Esophagus squamous epithelium (tissue), 5 donors: ENCODE results near the gene SPEG. TPM values are rescaled to one million over a fixed set of nuclear protein-coding genes. Genes with fewer than 3 reads are reported as not detected.
A peak's percentile ranks its signal among the peaks of the same experiment; 100 is the strongest.

Experiments
- DNase-seq: peaks from one replicate; lab custom pipeline; 2025; lab: John Stamatoyannopoulos, UW
- H3K27ac ChIP-seq, 4 donors: fragments of 200-600 bp; sonication (generic); one replicate each; pipeline ENCODE4 v1.5.1; 2016 to 2019; ENCODE audit warnings: mild to moderate bottlenecking in 1 of 4
- H3K27me3 ChIP-seq, 4 donors: fragments of 200-600 bp; sonication (generic); 1 replicate in 3 of 4; 2 replicates in 1 of 4; pipeline versions ENCODE4 v1.5.1 to v1.6.0; 2017 to 2021; ENCODE audit warnings: antibody characterized with exemption in 1 of 4
- H3K36me3 ChIP-seq, 3 donors: fragments of 200-600 bp; sonication (generic); one replicate each; pipeline ENCODE4 v1.5.1; 2016 to 2019
- H3K4me1 ChIP-seq, 3 donors: fragments of 200-600 bp; sonication (generic); one replicate each; pipeline ENCODE4 v1.5.1; 2017 to 2019
- H3K4me3 ChIP-seq, 4 donors: fragments of 200-600 bp; sonication (generic); 1 replicate in 3 of 4; 2 replicates in 1 of 4; pipeline ENCODE4 v1.5.1; 2016 to 2019; ENCODE audit warnings: mild to moderate bottlenecking in 2 of 4, moderate library complexity in 1 of 4
- H3K9me3 ChIP-seq, 3 donors: fragments of 200-600 bp; sonication (generic); one replicate each; pipeline ENCODE4 v1.5.1; 2016 to 2019
- POLR2A ChIP-seq, 4 donors: fragments of 450-650 bp; IDR thresholded peaks; one replicate each; pipeline ENCODE4 v1.6.1; 2017; ENCODE audit warnings: antibody characterized with exemption in 4 of 4, mild to moderate bottlenecking in 4 of 4, moderate library complexity in 3 of 4
- WGBS, 2 donors: methylation state at CpG; one replicate each; pipeline ENCODE4 v1.1.5; 2018; 5-methylcytosine and 5-hydroxymethylcytosine counted together
- intact Hi-C: fragments of 100-400 bp; cut with DNase I; formaldehyde crosslinking; loops from one replicate; pipeline ENCODE4 v1.15.0; 2022
- total RNA-seq, 4 donors: library from RNA; depleted of rRNA; stranded (reverse); fragments of >200 nt; gene quantifications; one replicate each; pipeline ENCODE4 v1.1.0, GENCODE V29; 2016
- TF ChIP-seq, protein P1 (sequence below), 6 experiments: fragments of 450-650 bp in 4 of 6; fragments of 200-600 bp in 2 of 6; sonication (generic) in 2 of 6; IDR thresholded peaks; one replicate each; pipeline ENCODE4 v1.5.1; 2016 to 2019; ENCODE audit warnings: antibody characterized with exemption in 6 of 6, mild to moderate bottlenecking in 4 of 6, moderate library complexity in 4 of 6
- donor health status: DM: yes; HTN: yes; CAD: no.

The SPEG gene
- total RNA-seq, 4 donors from 2014 or later = 3.8 to 29.0 (median 5.0) TPM

DNA sequence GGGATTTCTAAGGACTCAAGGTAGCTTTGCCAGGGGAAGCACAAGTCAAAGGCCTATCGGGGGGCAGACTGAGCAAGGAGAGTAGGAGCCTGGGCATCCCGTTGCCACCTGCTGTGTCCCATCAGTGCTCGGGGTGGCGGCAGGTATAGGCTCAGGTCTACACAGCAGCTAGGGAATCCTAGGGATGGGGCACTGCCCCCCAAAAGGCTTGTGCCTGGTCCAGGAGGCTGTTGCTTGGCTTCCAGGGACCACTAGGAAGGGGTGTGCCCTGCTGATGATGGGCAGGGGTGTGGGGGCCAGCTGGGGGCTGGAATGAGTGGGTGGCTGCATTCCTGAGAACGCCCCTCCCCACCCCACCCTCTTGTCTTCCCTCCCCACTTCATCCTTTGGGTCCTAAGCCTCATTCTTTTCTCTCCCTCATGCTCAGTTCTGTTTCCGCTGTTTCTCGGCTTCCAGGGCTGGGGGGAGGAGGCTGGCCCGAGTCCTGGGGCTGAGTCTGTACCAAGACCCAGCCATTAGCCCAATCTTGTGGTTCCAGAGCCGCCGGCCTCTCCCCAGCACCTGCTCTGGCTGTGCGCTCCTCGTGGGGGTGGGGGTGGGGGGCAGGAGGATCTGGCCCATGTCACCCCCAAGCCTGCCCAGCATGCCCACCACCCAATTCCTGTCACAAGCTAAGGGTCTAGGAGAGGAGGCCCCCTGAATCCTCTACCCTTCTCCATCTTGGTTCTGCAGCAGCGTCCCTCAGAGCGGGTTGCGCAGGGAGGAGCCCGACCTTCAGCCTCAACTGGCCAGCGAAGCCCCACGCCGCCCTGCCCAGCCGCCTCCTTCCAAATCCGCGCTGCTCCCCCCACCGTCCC, 12.8 kb downstream of the SPEG start:
- DNase-seq = no peak
- TF ChIP-seq POLR2A (IDR thresholded peaks at IDR 0.05) = no peak
- TF ChIP-seq, protein P1, sequence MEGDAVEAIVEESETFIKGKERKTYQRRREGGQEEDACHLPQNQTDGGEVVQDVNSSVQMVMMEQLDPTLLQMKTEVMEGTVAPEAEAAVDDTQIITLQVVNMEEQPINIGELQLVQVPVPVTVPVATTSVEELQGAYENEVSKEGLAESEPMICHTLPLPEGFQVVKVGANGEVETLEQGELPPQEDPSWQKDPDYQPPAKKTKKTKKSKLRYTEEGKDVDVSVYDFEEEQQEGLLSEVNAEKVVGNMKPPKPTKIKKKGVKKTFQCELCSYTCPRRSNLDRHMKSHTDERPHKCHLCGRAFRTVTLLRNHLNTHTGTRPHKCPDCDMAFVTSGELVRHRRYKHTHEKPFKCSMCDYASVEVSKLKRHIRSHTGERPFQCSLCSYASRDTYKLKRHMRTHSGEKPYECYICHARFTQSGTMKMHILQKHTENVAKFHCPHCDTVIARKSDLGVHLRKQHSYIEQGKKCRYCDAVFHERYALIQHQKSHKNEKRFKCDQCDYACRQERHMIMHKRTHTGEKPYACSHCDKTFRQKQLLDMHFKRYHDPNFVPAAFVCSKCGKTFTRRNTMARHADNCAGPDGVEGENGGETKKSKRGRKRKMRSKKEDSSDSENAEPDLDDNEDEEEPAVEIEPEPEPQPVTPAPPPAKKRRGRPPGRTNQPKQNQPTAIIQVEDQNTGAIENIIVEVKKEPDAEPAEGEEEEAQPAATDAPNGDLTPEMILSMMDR (IDR thresholded peaks at IDR 0.05) = no peak
- WGBS, 2 donors = 80% methylated on average over 2 of the region's 23 CpGs; no CpG with 5 or more reads in 1 of the 2 donors
- H3K36me3 ChIP-seq = no peaks in the 10 kb centered on the region
- peaks cover 0 to 39% (median 0%) of the 10 kb centered on the region in 3 donors for H3K4me1 ChIP-seq
- intact Hi-C loops = no loop called here
- H3K4me3 ChIP-seq = peak overlapping the region in 2 of 4 donors; percentile 19 to 46
- H3K27ac ChIP-seq = peak overlapping the region; percentile 56 to 92 (median 84)
- H3K27me3 ChIP-seq = peaks cover 0 to 96% (median 0%) of the 10 kb centered on the region in 4 donors
- no peaks in the 10 kb centered on the region for H3K9me3 ChIP-seq

DNA sequence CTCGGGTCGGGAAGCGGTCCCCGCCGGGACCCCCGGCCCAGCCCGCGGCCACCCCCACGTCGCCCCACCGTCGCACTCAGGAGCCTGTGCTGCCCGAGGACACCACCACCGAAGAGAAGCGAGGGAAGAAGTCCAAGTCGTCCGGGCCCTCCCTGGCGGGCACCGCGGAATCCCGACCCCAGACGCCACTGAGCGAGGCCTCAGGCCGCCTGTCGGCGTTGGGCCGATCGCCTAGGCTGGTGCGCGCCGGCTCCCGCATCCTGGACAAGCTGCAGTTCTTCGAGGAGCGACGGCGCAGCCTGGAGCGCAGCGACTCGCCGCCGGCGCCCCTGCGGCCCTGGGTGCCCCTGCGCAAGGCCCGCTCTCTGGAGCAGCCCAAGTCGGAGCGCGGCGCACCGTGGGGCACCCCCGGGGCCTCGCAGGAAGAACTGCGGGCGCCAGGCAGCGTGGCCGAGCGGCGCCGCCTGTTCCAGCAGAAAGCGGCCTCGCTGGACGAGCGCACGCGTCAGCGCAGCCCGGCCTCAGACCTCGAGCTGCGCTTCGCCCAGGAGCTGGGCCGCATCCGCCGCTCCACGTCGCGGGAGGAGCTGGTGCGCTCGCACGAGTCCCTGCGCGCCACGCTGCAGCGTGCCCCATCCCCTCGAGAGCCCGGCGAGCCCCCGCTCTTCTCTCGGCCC, 13.6 kb downstream of the SPEG start:
- no peak for DNase-seq
- Histone ChIP-seq H3K27me3 (peaks cover 0 to 96% (median 0%) of the 10 kb centered on the region in 4 donors), H3K4me3 (peak overlapping the region in 2 of 4 donors; percentile 19 to 46), H3K4me1 (peaks cover 0 to 39% (median under 1%) of the 10 kb centered on the region in 3 donors), H3K27ac (peak overlapping the region; percentile 56 to 92 (median 84)), H3K36me3 (no peaks in the 10 kb centered on the region), H3K9me3 (no peaks in the 10 kb centered on the region)
- WGBS, 2 donors = 59% methylated on average over 14 of the region's 88 CpGs; no CpG with 5 or more reads in 1 of the 2 donors
- intact Hi-C loops = no loop called here
- no peak for TF ChIP-seq POLR2A (IDR thresholded peaks at IDR 0.05)
- TF ChIP-seq, protein P1 (IDR thresholded peaks at IDR 0.05) = no peak

DNA sequence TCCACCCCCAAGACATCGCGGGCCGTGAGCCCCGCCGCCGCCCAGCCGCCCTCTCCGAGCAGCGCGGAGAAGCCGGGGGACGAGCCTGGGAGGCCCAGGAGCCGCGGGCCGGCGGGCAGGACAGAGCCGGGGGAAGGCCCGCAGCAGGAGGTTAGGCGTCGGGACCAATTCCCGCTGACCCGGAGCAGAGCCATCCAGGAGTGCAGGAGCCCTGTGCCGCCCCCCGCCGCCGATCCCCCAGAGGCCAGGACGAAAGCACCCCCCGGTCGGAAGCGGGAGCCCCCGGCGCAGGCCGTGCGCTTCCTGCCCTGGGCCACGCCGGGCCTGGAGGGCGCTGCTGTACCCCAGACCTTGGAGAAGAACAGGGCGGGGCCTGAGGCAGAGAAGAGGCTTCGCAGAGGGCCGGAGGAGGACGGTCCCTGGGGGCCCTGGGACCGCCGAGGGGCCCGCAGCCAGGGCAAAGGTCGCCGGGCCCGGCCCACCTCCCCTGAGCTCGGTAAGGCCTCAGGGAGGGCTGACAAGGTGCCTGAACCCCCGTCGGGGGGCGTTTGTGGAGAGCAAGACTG, 14.2 kb downstream of the SPEG start:
- no peaks in the 10 kb centered on the region for H3K36me3 ChIP-seq
- TF ChIP-seq, protein P1 (IDR thresholded peaks at IDR 0.05) = no peak
- no peak for TF ChIP-seq POLR2A (IDR thresholded peaks at IDR 0.05)
- peak overlapping the region in 2 of 4 donors; percentile 19 to 46 for H3K4me3 ChIP-seq
- no peaks in the 10 kb centered on the region for H3K9me3 ChIP-seq
- intact Hi-C loops = no loop called here
- H3K27me3 ChIP-seq = peaks cover 0 to 96% (median 0%) of the 10 kb centered on the region in 4 donors
- DNase-seq = no peak
- WGBS, 2 donors = 64% methylated on average over 19 of the region's 51 CpGs; no CpG with 5 or more reads in 1 of the 2 donors
- H3K4me1 ChIP-seq = peaks cover 0 to 39% (median 6%) of the 10 kb centered on the region in 3 donors
- peak overlapping the region; percentile 56 to 92 (median 84) for H3K27ac ChIP-seq

DNA sequence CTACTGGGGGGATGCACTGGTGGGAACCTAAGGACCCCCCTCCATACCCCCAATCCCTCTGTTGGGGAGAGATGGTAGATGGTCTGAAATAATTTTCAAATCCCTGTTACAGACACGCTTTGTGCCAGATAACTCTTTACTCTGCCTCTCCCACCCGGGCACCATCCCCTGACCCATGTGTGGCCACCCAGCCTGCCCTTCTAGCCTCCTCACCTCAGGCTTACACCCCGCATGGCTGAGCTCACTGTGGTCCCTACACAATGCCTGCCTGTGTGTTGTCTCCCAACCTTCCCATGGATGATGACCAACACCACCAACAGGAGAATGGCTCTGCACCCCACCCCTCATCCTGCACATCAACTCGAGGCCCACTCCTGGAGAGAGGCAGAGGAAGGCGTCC, 15.0 kb downstream of the SPEG start:
- intact Hi-C loops = no loop called here
- peak overlapping the region; percentile 56 to 92 (median 84) for H3K27ac ChIP-seq
- peak overlapping the region in 2 of 4 donors; percentile 19 to 46 for H3K4me3 ChIP-seq
- H3K27me3 ChIP-seq = peaks cover 0 to 90% (median 0%) of the 10 kb centered on the region in 4 donors
- no peaks in the 10 kb centered on the region for H3K9me3 ChIP-seq
- no peak for TF ChIP-seq POLR2A (IDR thresholded peaks at IDR 0.05)
- TF ChIP-seq, protein P1 (IDR thresholded peaks at IDR 0.05) = no peak
- no peaks in the 10 kb centered on the region for H3K36me3 ChIP-seq
- DNase-seq = no peak
- peaks cover 0 to 42% (median 10%) of the 10 kb centered on the region in 3 donors for H3K4me1 ChIP-seq
- 71 to 77% methylated on average over 4 to 5 of the region's 5 CpGs for WGBS, 2 donors
